ENCODE results near the gene SLC66A1.

The SLC66A1 gene

GRCh38 chr1:19373211-19374082 lies 61.3 kb downstream of the SLC66A1 start:
- Histone ChIP-seq H3K9me3 (ENCODE audit: control insufficient read depth, low read length) (no peaks in the 10 kb centered on the region), H3K4me1 (ENCODE audit: control insufficient read depth, insufficient read depth, low read length) (peaks cover 36% of the 10 kb centered on the region), H3K36me3 (ENCODE audit: control insufficient read depth, insufficient read depth, low read length) (peaks cover 3% of the 10 kb centered on the region), H3K4me3 (ENCODE audit: low read length) (no peak overlapping the region), H3K9ac (ENCODE audit: low read length) (no peak overlapping the region), H3K27me3 (ENCODE audit: control insufficient read depth, insufficient read depth, low read length) (no peaks in the 10 kb centered on the region)

- Histone ChIP-seq H3K9me3 (ENCODE audit: control insufficient read depth, low read length) (no peaks in the 10 kb centered on the region), H3K36me3 (ENCODE audit: control insufficient read depth, insufficient read depth, low read length) (peaks cover 3% of the 10 kb centered on the region), H3K4me1 (ENCODE audit: control insufficient read depth, insufficient read depth, low read length) (peaks cover 41% of the 10 kb centered on the region), H3K9ac (ENCODE audit: low read length) (no peak overlapping the region), H3K4me3 (ENCODE audit: low read length) (no peak overlapping the region), H3K27me3 (ENCODE audit: control insufficient read depth, insufficient read depth, low read length) (no peaks in the 10 kb centered on the region)
These were observed 62.1 kb downstream of the SLC66A1 start for GRCh38 chr1:19374083-19374801.

GRCh38 chr1:19374926-19375325 lies 62.8 kb downstream of the SLC66A1 start:
- peaks cover 39% of the 10 kb centered on the region for H3K4me1 ChIP-seq (ENCODE audit: control insufficient read depth, insufficient read depth, low read length)
- no peak overlapping the region for H3K4me3 ChIP-seq (ENCODE audit: low read length)
- no peaks in the 10 kb centered on the region for H3K9me3 ChIP-seq (ENCODE audit: control insufficient read depth, low read length)
- no peaks in the 10 kb centered on the region for H3K36me3 ChIP-seq (ENCODE audit: control insufficient read depth, insufficient read depth, low read length)
- no peak overlapping the region for H3K9ac ChIP-seq (ENCODE audit: low read length)
- no peaks in the 10 kb centered on the region for H3K27me3 ChIP-seq (ENCODE audit: control insufficient read depth, insufficient read depth, low read length)

GRCh38 chr1:19375631-19376400 lies 63.7 kb downstream of the SLC66A1 start:
- Histone ChIP-seq H3K27me3 (ENCODE audit: control insufficient read depth, insufficient read depth, low read length) (no peaks in the 10 kb centered on the region), H3K36me3 (ENCODE audit: control insufficient read depth, insufficient read depth, low read length) (no peaks in the 10 kb centered on the region), H3K9me3 (ENCODE audit: control insufficient read depth, low read length) (no peaks in the 10 kb centered on the region), H3K9ac (ENCODE audit: low read length) (no peak overlapping the region), H3K4me1 (ENCODE audit: control insufficient read depth, insufficient read depth, low read length) (peaks cover 30% of the 10 kb centered on the region), H3K4me3 (ENCODE audit: low read length) (no peak overlapping the region)

- Histone ChIP-seq H3K9ac (ENCODE audit: low read length) (no peak overlapping the region), H3K36me3 (ENCODE audit: control insufficient read depth, insufficient read depth, low read length) (no peaks in the 10 kb centered on the region), H3K9me3 (ENCODE audit: control insufficient read depth, low read length) (no peaks in the 10 kb centered on the region), H3K4me1 (ENCODE audit: control insufficient read depth, insufficient read depth, low read length) (peaks cover 27% of the 10 kb centered on the region), H3K27me3 (ENCODE audit: control insufficient read depth, insufficient read depth, low read length) (no peaks in the 10 kb centered on the region), H3K4me3 (ENCODE audit: low read length) (no peak overlapping the region)
These were observed 64.6 kb downstream of the SLC66A1 start for GRCh38 chr1:19376428-19377372.

GRCh38 chr1:19377812-19378718 lies 65.9 kb downstream of the SLC66A1 start:
- no peak overlapping the region for H3K9ac ChIP-seq (ENCODE audit: low read length)
- H3K27me3 ChIP-seq (ENCODE audit: control insufficient read depth, insufficient read depth, low read length): no peaks in the 10 kb centered on the region
- H3K4me3 ChIP-seq (ENCODE audit: low read length): no peak overlapping the region
- H3K9me3 ChIP-seq (ENCODE audit: control insufficient read depth, low read length): no peaks in the 10 kb centered on the region
- no peaks in the 10 kb centered on the region for H3K36me3 ChIP-seq (ENCODE audit: control insufficient read depth, insufficient read depth, low read length)
- H3K4me1 ChIP-seq (ENCODE audit: control insufficient read depth, insufficient read depth, low read length): peaks cover 27% of the 10 kb centered on the region
